GM12872 (cell line): ENCODE results near the gene USP30.

ENCODE experiments used
- TF ChIP-seq, protein P1 (sequence below): IDR thresholded peaks from 3 replicates; pipeline ENCODE4 v1.5.1; 2011; ENCODE audit warnings: low read depth, mild to moderate bottlenecking, low read length, moderate library complexity; ENCODE audit not compliant: insufficient read depth

USP30 gene

DNA sequence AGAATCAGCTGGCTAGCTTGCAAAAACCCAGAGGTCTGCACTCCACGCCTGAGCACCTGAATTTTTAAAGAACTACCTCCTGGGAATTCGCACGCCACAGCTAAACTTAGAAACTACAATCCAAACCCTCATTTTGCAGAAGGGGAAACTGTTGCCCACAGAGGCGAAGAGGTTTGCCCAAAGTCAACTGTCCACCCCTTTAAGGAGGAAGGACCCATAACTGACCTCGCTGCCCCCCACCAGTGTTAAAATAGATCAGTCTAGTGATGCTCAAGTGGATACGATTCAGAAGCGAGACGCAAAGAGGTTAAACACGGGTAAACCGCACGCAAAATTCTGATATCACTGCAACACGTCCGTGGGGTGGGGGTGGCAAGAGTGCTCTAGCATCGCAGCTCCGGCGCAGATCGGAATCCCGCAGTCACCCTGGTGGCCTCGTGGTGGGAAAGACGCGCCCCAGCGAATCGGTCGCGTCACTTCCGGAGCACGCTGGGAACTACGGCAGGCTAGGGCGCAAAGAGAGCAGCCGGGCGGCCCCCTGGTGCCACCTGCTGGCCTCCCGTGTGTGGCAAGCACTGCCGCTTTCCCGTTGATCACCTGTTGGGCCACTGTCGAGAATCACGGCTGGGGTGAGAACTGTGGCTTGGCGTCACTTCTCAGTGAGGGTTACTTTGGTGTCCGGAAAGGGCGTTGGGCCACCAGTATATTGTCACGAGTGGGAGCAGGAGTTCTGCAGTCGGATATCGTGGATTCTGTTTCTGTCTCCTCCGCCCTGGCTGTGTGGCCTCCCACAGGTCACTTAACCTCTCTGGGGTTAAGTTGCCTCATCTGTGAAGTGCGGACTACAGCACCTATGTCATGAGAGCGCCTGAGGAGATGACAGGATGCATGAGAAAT lies 40.9 kb downstream of the USP30 start, which contains the start of gene ALKBH2:
TSS of gene ALKBH2 (minus strand) at position 451 of the 897 bp plus-strand sequence. CDS start 686 bp downstream, outside the sequence.
- TF ChIP-seq, protein P1, sequence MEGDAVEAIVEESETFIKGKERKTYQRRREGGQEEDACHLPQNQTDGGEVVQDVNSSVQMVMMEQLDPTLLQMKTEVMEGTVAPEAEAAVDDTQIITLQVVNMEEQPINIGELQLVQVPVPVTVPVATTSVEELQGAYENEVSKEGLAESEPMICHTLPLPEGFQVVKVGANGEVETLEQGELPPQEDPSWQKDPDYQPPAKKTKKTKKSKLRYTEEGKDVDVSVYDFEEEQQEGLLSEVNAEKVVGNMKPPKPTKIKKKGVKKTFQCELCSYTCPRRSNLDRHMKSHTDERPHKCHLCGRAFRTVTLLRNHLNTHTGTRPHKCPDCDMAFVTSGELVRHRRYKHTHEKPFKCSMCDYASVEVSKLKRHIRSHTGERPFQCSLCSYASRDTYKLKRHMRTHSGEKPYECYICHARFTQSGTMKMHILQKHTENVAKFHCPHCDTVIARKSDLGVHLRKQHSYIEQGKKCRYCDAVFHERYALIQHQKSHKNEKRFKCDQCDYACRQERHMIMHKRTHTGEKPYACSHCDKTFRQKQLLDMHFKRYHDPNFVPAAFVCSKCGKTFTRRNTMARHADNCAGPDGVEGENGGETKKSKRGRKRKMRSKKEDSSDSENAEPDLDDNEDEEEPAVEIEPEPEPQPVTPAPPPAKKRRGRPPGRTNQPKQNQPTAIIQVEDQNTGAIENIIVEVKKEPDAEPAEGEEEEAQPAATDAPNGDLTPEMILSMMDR = peak; percentile 99

DNA sequence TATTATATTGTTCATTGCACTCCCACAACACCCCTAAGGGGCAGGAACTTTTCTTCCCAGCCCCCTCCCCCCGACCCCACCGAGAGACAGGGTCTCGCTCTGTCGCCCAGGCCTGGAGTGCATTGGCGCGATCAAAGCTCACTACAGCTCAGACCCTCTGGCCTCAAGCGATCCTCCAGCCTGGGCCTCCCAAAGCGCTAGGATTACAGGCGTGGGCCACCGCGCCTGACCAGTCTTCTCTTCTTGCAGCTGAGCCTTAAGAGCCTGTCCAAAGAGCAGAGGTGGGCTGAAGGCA lies 44.7 kb downstream of the USP30 start:
- TF ChIP-seq, protein P1 = no peak

DNA sequence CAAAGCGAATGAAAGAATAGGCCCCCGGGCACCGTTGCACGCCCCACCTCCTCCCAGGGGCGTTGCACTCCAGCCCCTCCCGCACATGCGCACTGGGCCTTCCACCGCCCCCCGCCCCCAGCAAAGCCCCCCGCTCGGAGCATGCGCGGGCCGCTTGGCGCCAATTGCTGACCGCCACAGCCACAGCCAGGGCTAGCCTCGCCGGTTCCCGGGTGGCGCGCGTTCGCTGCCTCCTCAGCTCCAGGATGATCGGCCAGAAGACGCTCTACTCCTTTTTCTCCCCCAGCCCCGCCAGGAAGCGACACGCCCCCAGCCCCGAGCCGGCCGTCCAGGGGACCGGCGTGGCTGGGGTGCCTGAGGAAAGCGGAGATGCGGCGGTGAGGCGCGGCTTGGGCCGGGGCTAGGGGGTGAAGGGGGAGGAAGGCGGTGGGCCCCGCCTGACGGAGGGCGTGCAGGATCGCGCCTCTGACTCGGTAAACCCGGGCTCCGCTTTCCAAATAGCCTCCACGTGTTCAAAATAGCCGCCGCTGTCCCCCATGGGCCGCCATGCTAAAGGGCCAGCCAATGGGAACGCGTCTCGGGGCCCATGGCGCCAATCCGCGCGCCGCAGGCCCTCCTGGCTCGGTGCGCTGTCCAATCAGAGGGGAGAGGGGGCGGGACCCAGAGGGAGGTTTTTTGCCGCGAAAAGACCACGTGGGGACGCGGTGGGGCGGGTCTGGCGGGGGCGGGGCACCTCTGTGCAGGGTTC lies 45.2 kb downstream of the USP30 start, which contains the start of gene UNG:
TSS of gene UNG (plus strand) at position 163 of the 748 bp plus-strand sequence. CDS start at position 246, 83 bp downstream.
- TF ChIP-seq, protein P1 = no peak

DNA sequence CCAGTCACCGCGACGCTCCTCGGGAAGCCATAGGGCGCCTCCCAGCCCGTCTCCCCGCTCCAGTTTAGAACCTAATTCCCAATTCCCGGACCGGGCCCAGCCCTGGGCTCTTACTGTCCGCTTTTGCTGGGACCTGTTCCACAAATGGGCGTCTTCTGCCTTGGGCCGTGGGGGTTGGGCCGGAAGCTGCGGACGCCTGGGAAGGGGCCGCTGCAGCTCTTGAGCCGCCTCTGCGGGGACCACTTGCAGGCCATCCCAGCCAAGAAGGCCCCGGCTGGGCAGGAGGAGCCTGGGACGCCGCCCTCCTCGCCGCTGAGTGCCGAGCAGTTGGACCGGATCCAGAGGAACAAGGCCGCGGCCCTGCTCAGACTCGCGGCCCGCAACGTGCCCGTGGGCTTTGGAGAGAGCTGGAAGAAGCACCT lies 45.8 kb downstream of the USP30 start:
- TF ChIP-seq, protein P1 = no peak

DNA sequence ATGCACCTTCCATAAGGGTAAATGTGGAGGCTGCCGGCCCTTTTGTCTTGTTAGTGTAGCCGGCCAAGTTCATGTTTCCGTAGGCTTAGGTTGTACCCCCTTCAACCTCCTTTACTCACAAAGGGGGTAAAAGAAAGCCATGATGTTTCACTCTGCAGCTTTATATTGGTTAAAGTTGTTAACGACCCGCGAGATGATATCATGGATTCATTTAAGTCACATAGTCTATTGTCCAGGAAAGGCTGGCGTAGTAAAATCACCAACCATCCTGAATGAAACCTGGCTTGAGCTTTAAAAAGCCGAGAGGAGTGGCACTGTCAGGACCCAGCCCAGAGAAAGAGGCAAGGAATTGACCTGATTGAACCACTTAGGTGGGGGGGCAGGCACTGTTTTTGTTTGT lies 46.3 kb downstream of the USP30 start:
- TF ChIP-seq, protein P1 = no peak

DNA sequence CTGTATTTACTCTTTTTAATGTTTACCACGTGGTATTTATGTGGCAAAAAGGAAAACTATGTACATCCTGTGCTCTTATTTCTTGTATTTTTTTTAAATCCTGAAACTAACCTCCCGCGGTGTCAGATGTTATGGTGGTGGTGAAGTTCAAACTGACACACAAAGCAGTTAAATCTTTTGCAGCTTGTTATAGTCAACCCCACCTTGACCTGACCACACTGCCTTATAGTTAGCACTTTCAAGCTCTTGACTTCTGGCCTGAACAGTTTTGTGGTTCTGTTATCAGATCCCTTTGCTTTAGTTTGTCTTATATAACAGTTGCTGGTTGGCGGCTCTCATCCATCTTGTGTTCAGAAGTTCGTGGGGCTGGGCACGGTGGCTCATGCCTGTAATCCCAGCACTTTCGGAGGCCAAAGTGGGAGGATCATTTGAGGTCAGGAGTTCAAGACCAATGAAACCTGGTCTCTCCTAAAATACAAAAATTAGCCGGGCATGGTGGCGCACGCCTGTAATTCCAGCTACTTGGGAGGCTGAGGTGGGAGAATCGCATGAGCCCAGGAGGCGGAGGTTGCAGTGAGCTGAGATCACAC lies 47.1 kb downstream of the USP30 start:
- TF ChIP-seq, protein P1 = no peak

DNA sequence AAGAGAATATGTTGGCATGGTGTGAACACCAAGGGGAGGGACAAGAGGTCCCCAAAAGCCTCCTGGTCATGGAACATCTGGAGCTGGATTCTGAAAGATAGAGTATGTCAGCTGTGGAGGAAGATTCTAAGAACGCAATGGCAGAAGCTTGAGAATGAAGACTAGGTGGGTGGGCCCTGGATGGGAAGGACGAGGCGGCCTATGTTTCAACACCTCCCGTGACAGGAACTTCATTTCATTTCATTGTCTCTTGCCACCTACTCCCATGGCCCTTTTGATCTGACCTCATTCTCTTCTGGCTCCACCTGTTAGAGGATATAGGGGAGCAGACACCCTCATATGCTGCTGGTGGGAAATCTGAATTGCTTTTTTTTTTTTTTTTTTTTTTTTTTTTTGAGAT lies 48.4 kb downstream of the USP30 start:
- TF ChIP-seq, protein P1 = no peak
